Tibial nerve (tissue), 4 donors: ENCODE results near the gene TTLL1. TPM values are rescaled to one million over a fixed set of nuclear protein-coding genes. Genes with fewer than 3 reads are reported as not detected.
A peak's percentile ranks its signal among the peaks of the same experiment; 100 is the strongest.

Experiments
- DNase-seq, 2 donors: peaks; one replicate each; pipeline ENCODE4 v3.0.0-alpha.2; 2019; ENCODE audit warnings: low spot score in 2 of 2
- H3K27ac ChIP-seq, 4 donors: fragments of 200-600 bp; sonication (generic) in 3 of 4; one replicate each; pipeline ENCODE4 v1.5.1; 2017 to 2019; ENCODE audit warnings: mild to moderate bottlenecking in 1 of 4
- H3K27me3 ChIP-seq, 2 donors: fragments of 200-600 bp; sonication (generic) in 1 of 2; one replicate each; pipeline versions ENCODE4 v1.5.1 to v1.6.0; 2017 to 2019
- H3K36me3 ChIP-seq, 3 donors: fragments of 200-600 bp; sonication (generic); one replicate each; pipeline ENCODE4 v1.5.1; 2018 to 2019
- H3K4me1 ChIP-seq, 4 donors: fragments of 200-600 bp; sonication (generic) in 3 of 4; one replicate each; pipeline ENCODE4 v1.5.1; 2017 to 2019
- H3K4me3 ChIP-seq, 4 donors: fragments of 200-600 bp; sonication (generic) in 3 of 4; one replicate each; pipeline ENCODE4 v1.5.1; 2017 to 2019; ENCODE audit warnings: mild to moderate bottlenecking in 1 of 4, moderate library complexity in 1 of 4
- H3K9me3 ChIP-seq, 4 donors: fragments of 200-600 bp; sonication (generic) in 3 of 4; one replicate each; pipeline ENCODE4 v1.5.1; 2017 to 2019
- EP300 ChIP-seq, 2 donors: sonication (generic); formaldehyde crosslinking; IDR thresholded peaks; one replicate each; pipeline ENCODE4 v1.6.1; 2017; ENCODE audit warnings: antibody characterized with exemption in 2 of 2, mild to moderate bottlenecking in 1 of 2
- POLR2A ChIP-seq, 2 donors: fragments of 450-650 bp; IDR thresholded peaks; one replicate each; pipeline ENCODE4 v1.6.1; 2017; ENCODE audit warnings: antibody characterized with exemption in 2 of 2, mild to moderate bottlenecking in 2 of 2, moderate library complexity in 2 of 2
- WGBS, 2 donors: methylation state at CpG; one replicate each; pipeline ENCODE4 v1.1.5; 2018; 5-methylcytosine and 5-hydroxymethylcytosine counted together
- total RNA-seq, 4 donors: library from RNA; depleted of rRNA; stranded (reverse); fragments of >200 nt; gene quantifications; one replicate each; pipeline ENCODE4 v1.1.0, GENCODE V29; 2016
- TF ChIP-seq, protein P1 (sequence below), 5 experiments: fragments of 200-600 bp in 3 of 5; fragments of 450-650 bp in 2 of 5; sonication (generic) in 3 of 5; IDR thresholded peaks; one replicate each; pipeline ENCODE4 v1.5.1; 2016 to 2019; ENCODE audit warnings: antibody characterized with exemption in 5 of 5, mild to moderate bottlenecking in 3 of 5, moderate library complexity in 2 of 5

The TTLL1 gene
- total RNA-seq, 4 donors from 2014 or later, result 1.6 to 9.8 (median 7.3) TPM

DNA sequence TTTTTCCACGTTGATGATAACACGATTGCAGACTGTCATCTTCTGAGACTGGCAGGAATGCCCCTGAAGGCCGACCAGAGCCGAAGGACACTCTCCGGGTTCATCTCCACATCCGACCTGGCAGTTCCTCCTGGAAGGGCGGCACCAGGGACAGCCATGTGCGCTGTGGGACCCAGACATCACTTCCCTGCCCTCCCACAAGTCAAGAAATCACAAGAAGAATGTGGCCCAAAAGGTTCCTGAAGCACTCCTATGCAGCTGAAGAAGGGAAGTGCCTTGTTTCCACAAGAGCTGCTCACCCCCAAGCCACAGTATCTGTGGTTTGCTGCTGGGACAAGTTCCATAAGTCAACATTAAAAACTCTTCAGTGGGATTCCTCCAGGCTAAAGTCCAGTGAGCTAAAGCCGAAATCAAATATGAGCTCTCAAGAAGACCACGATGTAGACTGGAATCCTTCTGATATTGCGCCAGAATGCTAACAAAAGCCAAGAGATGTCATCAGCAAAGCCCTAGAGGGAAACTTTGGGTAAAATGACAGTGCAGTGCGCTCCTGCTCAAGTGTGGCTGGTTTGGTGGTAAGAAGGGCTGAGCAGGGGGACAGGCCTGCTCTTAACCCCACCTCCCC, 95.4 kb downstream of the TTLL1 start:
- Histone ChIP-seq H3K4me1 (peaks cover 0 to 81% (median 51%) of the 10 kb centered on the region in 4 donors), H3K36me3 (peaks cover 0 to 2% (median 0%) of the 10 kb centered on the region in 3 donors), H3K27ac (peak overlapping the region in 2 of 4 donors; percentile 66 to 72), H3K4me3 (no peak overlapping the region), H3K9me3 (peaks cover 0 to 4% (median 0%) of the 10 kb centered on the region in 4 donors), H3K27me3 (no peaks in the 10 kb centered on the region)
- TF ChIP-seq, protein P1, sequence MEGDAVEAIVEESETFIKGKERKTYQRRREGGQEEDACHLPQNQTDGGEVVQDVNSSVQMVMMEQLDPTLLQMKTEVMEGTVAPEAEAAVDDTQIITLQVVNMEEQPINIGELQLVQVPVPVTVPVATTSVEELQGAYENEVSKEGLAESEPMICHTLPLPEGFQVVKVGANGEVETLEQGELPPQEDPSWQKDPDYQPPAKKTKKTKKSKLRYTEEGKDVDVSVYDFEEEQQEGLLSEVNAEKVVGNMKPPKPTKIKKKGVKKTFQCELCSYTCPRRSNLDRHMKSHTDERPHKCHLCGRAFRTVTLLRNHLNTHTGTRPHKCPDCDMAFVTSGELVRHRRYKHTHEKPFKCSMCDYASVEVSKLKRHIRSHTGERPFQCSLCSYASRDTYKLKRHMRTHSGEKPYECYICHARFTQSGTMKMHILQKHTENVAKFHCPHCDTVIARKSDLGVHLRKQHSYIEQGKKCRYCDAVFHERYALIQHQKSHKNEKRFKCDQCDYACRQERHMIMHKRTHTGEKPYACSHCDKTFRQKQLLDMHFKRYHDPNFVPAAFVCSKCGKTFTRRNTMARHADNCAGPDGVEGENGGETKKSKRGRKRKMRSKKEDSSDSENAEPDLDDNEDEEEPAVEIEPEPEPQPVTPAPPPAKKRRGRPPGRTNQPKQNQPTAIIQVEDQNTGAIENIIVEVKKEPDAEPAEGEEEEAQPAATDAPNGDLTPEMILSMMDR (IDR thresholded peaks at IDR 0.05), result no peak
- TF ChIP-seq POLR2A (IDR thresholded peaks at IDR 0.05) (no peak), EP300 (IDR thresholded peaks at IDR 0.05) (no peak)
- no peak for DNase-seq
- WGBS, 2 donors, result 72 to 79% methylated on average over 12 of the region's 12 CpGs

DNA sequence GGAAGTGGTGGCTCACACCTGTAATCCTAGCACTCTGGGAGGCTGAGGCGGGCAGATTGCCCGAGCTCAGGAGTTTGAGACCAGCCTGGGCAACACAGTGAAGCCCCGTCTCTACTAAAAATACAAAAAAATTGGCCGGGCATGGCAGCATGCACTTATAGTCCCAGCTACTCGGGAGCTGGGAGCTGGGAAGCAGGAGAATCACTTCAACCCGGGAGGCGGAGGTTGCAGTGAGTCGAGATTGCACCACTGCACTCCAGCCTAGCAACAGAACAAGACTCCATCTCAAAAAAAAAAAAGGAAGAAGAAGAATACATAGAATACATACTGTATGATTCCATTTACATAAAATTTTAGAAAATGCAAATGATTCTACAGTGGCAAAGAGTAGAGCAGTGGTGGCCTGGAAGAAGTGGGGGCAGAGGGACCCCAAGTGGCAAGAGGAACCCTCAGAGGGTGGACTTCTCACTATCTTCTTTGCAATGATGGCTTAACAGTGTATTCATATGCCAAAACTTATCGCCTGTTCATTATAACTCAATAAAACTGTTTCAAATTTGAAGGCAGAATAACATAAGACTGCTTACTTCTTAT, 96.2 kb downstream of the TTLL1 start:
- TF ChIP-seq, protein P1 (IDR thresholded peaks at IDR 0.05), result no peak
- no peak for TF ChIP-seq POLR2A (IDR thresholded peaks at IDR 0.05)
- no peak for TF ChIP-seq EP300 (IDR thresholded peaks at IDR 0.05)
- no peaks in the 10 kb centered on the region for H3K27me3 ChIP-seq
- no peak for DNase-seq
- peak overlapping the region in 2 of 4 donors; percentile 66 to 72 for H3K27ac ChIP-seq
- H3K4me3 ChIP-seq, result no peak overlapping the region
- no peaks in the 10 kb centered on the region for H3K36me3 ChIP-seq
- H3K9me3 ChIP-seq, result no peaks in the 10 kb centered on the region
- peaks cover 0 to 84% (median 49%) of the 10 kb centered on the region in 4 donors for H3K4me1 ChIP-seq
- WGBS, 2 donors, result 73 to 74% methylated on average over 9 of the region's 9 CpGs

DNA sequence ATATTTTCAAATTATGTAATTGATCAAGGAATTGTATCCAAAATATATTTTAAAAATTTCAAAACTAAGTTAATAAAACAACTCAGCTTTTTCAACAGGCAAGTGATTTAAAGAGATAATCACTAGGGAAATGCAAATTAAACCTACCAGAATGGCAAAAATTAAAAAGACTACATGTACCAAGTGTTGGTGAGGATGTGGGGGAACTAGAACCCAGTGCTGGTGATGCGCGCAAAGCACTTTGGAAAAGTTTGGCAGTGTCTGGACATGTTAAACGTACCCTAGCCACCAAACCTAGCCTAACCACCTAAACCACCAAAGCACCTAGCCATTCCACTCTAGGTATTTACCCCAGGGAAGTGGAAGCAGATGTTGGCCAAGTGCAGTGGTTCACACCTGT, 97.1 kb downstream of the TTLL1 start:
- 91 to 100% methylated on average over 3 of the region's 3 CpGs for WGBS, 2 donors
- TF ChIP-seq EP300 (IDR thresholded peaks at IDR 0.05) (no peak), POLR2A (IDR thresholded peaks at IDR 0.05) (no peak)
- TF ChIP-seq, protein P1 (IDR thresholded peaks at IDR 0.05), result no peak
- H3K9me3 ChIP-seq, result no peaks in the 10 kb centered on the region
- no peak overlapping the region for H3K4me3 ChIP-seq
- no peaks in the 10 kb centered on the region for H3K27me3 ChIP-seq
- DNase-seq, result no peak
- H3K4me1 ChIP-seq, result peaks cover 0 to 78% (median 46%) of the 10 kb centered on the region in 4 donors
- H3K27ac ChIP-seq, result no peak overlapping the region
- no peaks in the 10 kb centered on the region for H3K36me3 ChIP-seq

DNA sequence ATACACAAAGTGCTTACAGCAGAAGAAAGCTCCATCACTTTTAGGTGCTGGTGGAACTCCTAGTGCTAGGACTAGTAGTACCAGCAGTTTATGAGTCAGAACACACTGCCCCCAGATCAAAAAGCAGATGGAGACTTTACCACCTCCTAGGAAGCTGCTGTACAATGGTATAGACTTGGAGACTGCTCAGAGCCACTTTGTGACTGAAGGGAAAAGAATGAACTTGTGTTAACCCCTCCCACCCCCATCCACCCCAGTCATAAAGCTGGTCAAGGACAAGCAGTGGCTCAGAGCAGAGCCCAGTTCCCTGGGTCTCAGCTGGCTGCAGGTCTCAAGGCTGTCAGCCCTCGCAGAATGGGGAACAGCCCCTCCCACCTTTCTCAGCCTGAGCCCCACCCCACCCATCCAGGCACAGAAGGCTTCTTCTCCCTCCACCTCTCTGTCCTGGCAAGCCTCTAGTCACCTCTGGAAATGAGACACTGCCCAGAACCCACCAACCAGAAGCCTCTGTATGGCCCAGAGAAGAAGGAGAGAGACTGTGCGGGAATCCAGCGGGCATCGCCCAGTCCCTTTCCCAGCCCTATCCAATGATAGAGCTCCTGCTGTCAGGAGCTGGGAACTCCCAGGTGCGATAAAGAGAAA, 98.1 kb downstream of the TTLL1 start:
- Histone ChIP-seq H3K4me3 (no peak overlapping the region), H3K9me3 (no peaks in the 10 kb centered on the region), H3K27me3 (no peaks in the 10 kb centered on the region), H3K27ac (peak overlapping the region in 1 of 4 donors; percentile 37), H3K4me1 (peaks cover 0 to 77% (median 40%) of the 10 kb centered on the region in 4 donors), H3K36me3 (no peaks in the 10 kb centered on the region)
- TF ChIP-seq POLR2A (IDR thresholded peaks at IDR 0.05) (no peak), EP300 (IDR thresholded peaks at IDR 0.05) (no peak)
- TF ChIP-seq, protein P1 (IDR thresholded peaks at IDR 0.05), result no peak
- no peak for DNase-seq
- WGBS, 2 donors, result 63 to 76% methylated on average over 5 of the region's 5 CpGs
